SK-N-SH (cell line): ENCODE data around the gene DGKI. TPM values are rescaled to one million over a fixed set of nuclear protein-coding genes. Genes with fewer than 3 reads are reported as not detected.

Source experiments
- CTCF ChIA-PET: fragments of 300-600, 350-600 bp; formaldehyde crosslinking; extraction: SDS; loops from one replicate; lab custom pipeline; 2021; lab: Yijun Ruan, JAX
- POLR2A ChIA-PET: fragments of 350-600 bp; sonication (Branson Sonifier 250); formaldehyde crosslinking; extraction: SDS; loops from one replicate; lab custom pipeline; 2020; ENCODE audit warnings: antibody characterized with exemption, inconsistent platforms; lab: Yijun Ruan, JAX
- DNase-seq: peaks from one replicate; pipeline ENCODE4 v3.0.0; 2012
- H2AFZ ChIP-seq: fragments of 200-600 bp; sonication (generic); 2 replicates; pipeline ENCODE4 v1.8.1; 2016; ENCODE audit warnings: antibody characterized with exemption, mild to moderate bottlenecking, low read depth
- H3F3A ChIP-seq: fragments of 200-600 bp; sonication (generic); replicated peaks from 2 replicates; pipeline ENCODE3; 2016; ENCODE audit warnings: antibody characterized with exemption, mild to moderate bottlenecking; ENCODE audit not compliant: insufficient read depth
- H3K27ac ChIP-seq, 2 experiments: fragments of 200-500 bp in 1 of 2; fragments of 200-600 bp in 1 of 2; sonication (Bioruptor generic) in 1 of 2; sonication (generic), shearing (Covaris generic) in 1 of 2; 2 replicates each; pipeline versions ENCODE4 v1.5.1 to v1.6.1; 2014 to 2016; ENCODE audit warnings: low read depth in 2 of 2, inconsistent platforms in 1 of 2, low read length in 1 of 2, mild to moderate bottlenecking in 1 of 2, mixed read lengths in 1 of 2
- H3K27me3 ChIP-seq: fragments of 200-600 bp; sonication (generic), shearing (Covaris generic); 2 replicates; pipeline ENCODE4 v1.6.1; 2016; ENCODE audit warnings: mixed run types; ENCODE audit not compliant: insufficient read depth
- H3K36me3 ChIP-seq, 2 experiments: fragments of 200-500 bp in 1 of 2; fragments of 200-600 bp in 1 of 2; sonication (Bioruptor generic) in 1 of 2; sonication (generic) in 1 of 2; replicated peaks in 1 of 2; 2 replicates each; pipeline versions ENCODE3 to v1.5.1; 2014 to 2016; ENCODE audit warnings: low read length in 1 of 2, mild to moderate bottlenecking in 1 of 2; ENCODE audit not compliant: insufficient read depth in 2 of 2, control insufficient read depth in 1 of 2
- H3K4me1 ChIP-seq, 2 experiments: fragments of 200-500 bp in 1 of 2; fragments of 200-600 bp in 1 of 2; sonication (Bioruptor generic) in 1 of 2; sonication (generic), shearing (Covaris generic) in 1 of 2; 2 replicates each; pipeline versions ENCODE4 v1.5.1 to v1.6.1; 2014 to 2016; ENCODE audit warnings: low read depth in 1 of 2, low read length in 1 of 2, mixed run types in 1 of 2; ENCODE audit not compliant: insufficient read depth in 2 of 2, control insufficient read depth in 1 of 2
- H3K4me2 ChIP-seq: fragments of 200-600 bp; sonication (generic), shearing (Covaris generic); 2 replicates; pipeline ENCODE4 v1.6.1; 2017; ENCODE audit warnings: mixed run types
- H3K4me3 ChIP-seq, 2 experiments: fragments of 200-500 bp in 1 of 2; fragments of 200-600 bp in 1 of 2; sonication (Bioruptor generic) in 1 of 2; sonication (generic), shearing (Covaris generic) in 1 of 2; 2 replicates each; pipeline versions ENCODE4 v1.5.1 to v1.8.1; 2014 to 2016; ENCODE audit warnings: low read depth in 2 of 2, inconsistent platforms in 1 of 2, low read length in 1 of 2, mild to moderate bottlenecking in 1 of 2, mixed read lengths in 1 of 2, moderate library complexity in 1 of 2
- H3K79me2 ChIP-seq: fragments of 200-600 bp; sonication (generic); 2 replicates; pipeline ENCODE4 v1.8.1; 2017; ENCODE audit warnings: mild to moderate bottlenecking; ENCODE audit not compliant: insufficient read depth
- H3K9ac ChIP-seq: fragments of 200-600 bp; sonication (generic); 2 replicates; pipeline ENCODE4 v1.6.1; 2017; ENCODE audit warnings: mixed run types
- H3K9me2 ChIP-seq: fragments of 200-600 bp; sonication (generic); 2 replicates; pipeline ENCODE4 v1.6.1; 2017; ENCODE audit warnings: mixed run types
- H3K9me3 ChIP-seq: fragments of 200-600 bp; sonication (generic); 2 replicates; pipeline ENCODE4 v1.6.1; 2017; ENCODE audit warnings: mixed run types, mild to moderate bottlenecking, moderate library complexity
- H4K20me1 ChIP-seq: fragments of 200-600 bp; sonication (generic); 2 replicates; pipeline ENCODE4 v1.6.1; 2017; ENCODE audit warnings: mild to moderate bottlenecking, mixed run types; ENCODE audit not compliant: insufficient read depth
- CHD2 ChIP-seq: fragments of 150-350 bp; IDR thresholded peaks from 2 replicates; pipeline ENCODE4 v1.6.1; 2018; ENCODE audit warnings: low read length; ENCODE audit not compliant: partially characterized antibody
- CTCF ChIP-seq: fragments of 200-600 bp; sonication (generic); IDR thresholded peaks from 2 replicates; pipeline ENCODE4 v1.6.1; 2017; ENCODE audit warnings: antibody characterized with exemption, mild to moderate bottlenecking, moderate library complexity
- EZH2phosphoT487 ChIP-seq: fragments of 200-600 bp; sonication (generic); IDR thresholded peaks from 2 replicates; pipeline ENCODE4 v1.6.1; 2017; ENCODE audit warnings: low read depth, mixed run types, mild to moderate bottlenecking, antibody characterized with exemption, moderate library complexity, borderline replicate concordance
- FOSL2 ChIP-seq: IDR thresholded peaks from 2 replicates; pipeline ENCODE4 v1.4.0; 2012; ENCODE audit warnings: low read depth, mild to moderate bottlenecking, moderate library complexity, borderline replicate concordance
- FOXM1 ChIP-seq: IDR thresholded peaks from 2 replicates; pipeline ENCODE4 v1.4.0; 2012; ENCODE audit warnings: low read depth, mild to moderate bottlenecking
- GABPA ChIP-seq: IDR thresholded peaks from 2 replicates; pipeline ENCODE4 v1.4.0; 2012; ENCODE audit warnings: low read depth, mild to moderate bottlenecking
- JUND ChIP-seq: IDR thresholded peaks from 2 replicates; pipeline ENCODE4 v1.4.0; 2012
- NFIC ChIP-seq: IDR thresholded peaks from 2 replicates; pipeline ENCODE4 v1.4.0; 2012; ENCODE audit warnings: borderline replicate concordance
- RAD21 ChIP-seq: IDR thresholded peaks from 2 replicates; pipeline ENCODE4 v1.6.1; 2012; ENCODE audit warnings: mild to moderate bottlenecking, low read length
- RFX5 ChIP-seq: IDR thresholded peaks from 2 replicates; pipeline ENCODE4 v1.6.1; 2012; ENCODE audit warnings: mild to moderate bottlenecking, improper control_type of control experiment, low read length
- SMC3 ChIP-seq: IDR thresholded peaks from 2 replicates; pipeline ENCODE4 v1.6.1; 2012; ENCODE audit warnings: low read depth, low read length, improper control_type of control experiment
- TCF12 ChIP-seq: IDR thresholded peaks from 2 replicates; pipeline ENCODE4 v1.4.0; 2012
- TEAD4 ChIP-seq: IDR thresholded peaks from 2 replicates; pipeline ENCODE4 v1.4.0; 2012; ENCODE audit warnings: mild to moderate bottlenecking, borderline replicate concordance; ENCODE audit not compliant: insufficient read depth
- ZBTB33 ChIP-seq: IDR thresholded peaks from 2 replicates; pipeline ENCODE4 v1.4.0; 2012; ENCODE audit warnings: low read depth, borderline replicate concordance
- WGBS: methylation state at CpG from one replicate; pipeline ENCODE4 v1.1.6; 2017; ENCODE audit warnings: low lambda C conversion rate; 5-methylcytosine and 5-hydroxymethylcytosine counted together
- polyA plus RNA-seq, 3 experiments: library from polyadenylated mRNA; depleted of rRNA; stranded (reverse); fragments of >200 nt; gene quantifications; 2 replicates each; pipeline ENCODE4 v1.2.3, GENCODE V29; 2012
- TF ChIP-seq, protein P1 (sequence below): IDR thresholded peaks from 2 replicates; pipeline ENCODE4 v1.4.0; 2012; ENCODE audit warnings: low read depth
- TF ChIP-seq, protein P2 (sequence below): fragments of 150-350 bp; IDR thresholded peaks from 2 replicates; pipeline ENCODE4 v1.6.1; 2017; ENCODE audit warnings: antibody characterized with exemption, low read length, low read depth, borderline replicate concordance

DGKI gene
- polyA plus RNA-seq, 1 of the 3 experiments (the other 2 are of a cell fraction): 1.3 TPM

- H3K4me2 ChIP-seq: no peak overlapping the region
- CTCF ChIA-PET: interaction anchor here (1.3 kb wide), 1 partner anchor 122 kb away, joined by 3 read pairs; no protein-coding TSS in a partner anchor
- H3K79me2 ChIP-seq: no peaks in the 10 kb centered on the region
- H3K9me3 ChIP-seq: no peaks in the 10 kb centered on the region
- TF ChIP-seq JUND: no peak
- H3K36me3 ChIP-seq: peaks cover 0 to 4% of the 10 kb centered on the region in 2 experiments
- DNase-seq: no peak
- 84% methylated on average over 6 of the region's 6 CpGs for WGBS
- H3K9me2 ChIP-seq: no peaks in the 10 kb centered on the region
- H3K27ac ChIP-seq: no peak overlapping the region
- H2AFZ ChIP-seq: no peak overlapping the region
- no peaks in the 10 kb centered on the region for H4K20me1 ChIP-seq
- POLR2A ChIA-PET: no interaction called here
- no peaks in the 10 kb centered on the region for H3K27me3 ChIP-seq
- H3K4me1 ChIP-seq: no peaks in the 10 kb centered on the region; a peak in 1 of 4 replicates
- H3K4me3 ChIP-seq: no peak overlapping the region
- H3F3A ChIP-seq: no peaks in the 10 kb centered on the region
- no peak overlapping the region for H3K9ac ChIP-seq
Measured at GRCh38 chr7:137469858-137470257, 376.9 kb downstream of the DGKI start.

DNA sequence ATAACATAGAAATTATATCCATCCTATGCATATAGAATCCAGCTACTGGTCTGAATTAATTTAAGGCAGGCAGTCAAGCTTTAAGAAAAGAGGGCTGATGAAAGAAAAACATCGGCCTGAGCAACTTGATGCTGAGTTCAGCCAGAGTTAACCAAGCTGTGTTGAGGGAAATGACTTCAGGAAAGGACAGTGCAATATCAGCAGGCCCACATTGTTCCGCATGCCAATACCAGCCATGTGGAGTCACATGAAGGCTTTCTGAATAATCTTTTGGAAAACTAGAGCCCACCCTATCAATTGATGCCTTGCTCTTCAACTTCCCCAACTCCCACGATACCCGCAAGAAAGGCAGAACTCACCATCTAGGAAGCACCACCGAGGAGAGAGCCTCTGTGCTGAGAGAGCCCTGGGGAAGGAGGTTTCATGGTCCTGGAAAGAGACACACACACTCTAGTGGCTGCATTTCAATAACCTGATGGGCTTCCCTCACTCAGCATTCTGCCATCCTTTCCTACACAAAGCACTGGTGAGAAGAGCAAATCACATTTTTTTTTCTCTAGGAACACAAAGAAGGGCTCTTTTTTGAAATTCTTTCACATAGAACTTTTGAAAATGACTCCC, 377.5 kb downstream of the DGKI start:
- no peaks in the 10 kb centered on the region for H3K27me3 ChIP-seq
- ChIA-PET CTCF (interaction anchor here (1.3 kb wide), 1 partner anchor 123 kb away, joined by 3 read pairs; no protein-coding TSS in a partner anchor), POLR2A (no interaction called here)
- no peak overlapping the region for H3K9ac ChIP-seq
- no peaks in the 10 kb centered on the region for H3K9me3 ChIP-seq
- no peak overlapping the region for H3K27ac ChIP-seq
- H3K4me2 ChIP-seq: no peak overlapping the region
- H3F3A ChIP-seq: no peaks in the 10 kb centered on the region
- no peak for TF ChIP-seq TEAD4
- no peak for TF ChIP-seq ZBTB33
- no peak for TF ChIP-seq JUND
- TF ChIP-seq RAD21: no peak
- TF ChIP-seq, protein P1, sequence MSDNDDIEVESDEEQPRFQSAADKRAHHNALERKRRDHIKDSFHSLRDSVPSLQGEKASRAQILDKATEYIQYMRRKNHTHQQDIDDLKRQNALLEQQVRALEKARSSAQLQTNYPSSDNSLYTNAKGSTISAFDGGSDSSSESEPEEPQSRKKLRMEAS: no peak
- TF ChIP-seq CHD2: no peak
- no peak for TF ChIP-seq CTCF
- no peak for TF ChIP-seq FOSL2
- TF ChIP-seq RFX5: no peak
- TF ChIP-seq NFIC: no peak
- TF ChIP-seq, protein P2, sequence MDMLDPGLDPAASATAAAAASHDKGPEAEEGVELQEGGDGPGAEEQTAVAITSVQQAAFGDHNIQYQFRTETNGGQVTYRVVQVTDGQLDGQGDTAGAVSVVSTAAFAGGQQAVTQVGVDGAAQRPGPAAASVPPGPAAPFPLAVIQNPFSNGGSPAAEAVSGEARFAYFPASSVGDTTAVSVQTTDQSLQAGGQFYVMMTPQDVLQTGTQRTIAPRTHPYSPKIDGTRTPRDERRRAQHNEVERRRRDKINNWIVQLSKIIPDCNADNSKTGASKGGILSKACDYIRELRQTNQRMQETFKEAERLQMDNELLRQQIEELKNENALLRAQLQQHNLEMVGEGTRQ: no peak
- TF ChIP-seq GABPA: no peak
- no peak for TF ChIP-seq FOXM1
- TF ChIP-seq EZH2phosphoT487: no peak
- no peak for TF ChIP-seq SMC3
- no peak for TF ChIP-seq TCF12
- WGBS: 89% methylated on average over 5 of the region's 5 CpGs
- no peaks in the 10 kb centered on the region for H3K79me2 ChIP-seq
- no peaks in the 10 kb centered on the region; a peak in 1 of 4 replicates for H3K4me1 ChIP-seq
- no peak for DNase-seq
- H3K9me2 ChIP-seq: no peaks in the 10 kb centered on the region
- no peak overlapping the region for H3K4me3 ChIP-seq
- peaks cover 0 to 4% of the 10 kb centered on the region in 2 experiments for H3K36me3 ChIP-seq
- no peak overlapping the region for H2AFZ ChIP-seq
- no peaks in the 10 kb centered on the region for H4K20me1 ChIP-seq
